Pancreas (tissue), 10 donors: ENCODE results near the gene MAGI1. TPM values are rescaled to one million over a fixed set of nuclear protein-coding genes. Genes with fewer than 3 reads are reported as not detected.

Experiments used
- ATAC-seq, 4 donors: fragments of 200-7000 bp; cut with Tn5 transposase; one replicate each; pipeline versions ENCODE4 v1.8.0 to v1.9.1; 2020; ENCODE audit warnings: mild to moderate bottlenecking in 4 of 4, moderate library complexity in 4 of 4
- DNase-seq, 6 donors: peaks; one replicate each; pipeline ENCODE4 v3.0.0-alpha.2; 2020
- FAIRE-seq: peaks from 2 replicates; lab custom pipeline; 2012; peaks lifted over from hg19 to GRCh38; lab: Jason Lieb, UNC
- H3K27ac ChIP-seq, 4 donors: fragments of 200-600 bp; sonication (generic); 1 replicate in 3 of 4; 2 replicates in 1 of 4; pipeline versions ENCODE4 v1.5.0 to v1.8.0; 2020
- H3K27me3 ChIP-seq, 4 donors: fragments of 200-600 bp; one replicate each; pipeline ENCODE4 v1.8.0; 2021
- H3K36me3 ChIP-seq, 3 donors: fragments of 200-600 bp; sonication (generic) in 1 of 3; one replicate each; pipeline versions ENCODE4 v1.5.0 to v1.8.0; 2020 to 2021
- H3K4me1 ChIP-seq, 3 donors: fragments of 200-600 bp; one replicate each; pipeline ENCODE4 v1.8.0; 2021
- H3K4me3 ChIP-seq, 4 donors: fragments of 200-600 bp; sonication (generic) in 2 of 4; one replicate each; pipeline versions ENCODE4 v1.5.0 to v1.8.0; 2020 to 2021
- H3K9me3 ChIP-seq, 4 donors: fragments of 200-600 bp; one replicate each; pipeline ENCODE4 v1.8.0; 2021
- CTCF ChIP-seq, 4 donors: fragments of 200-600 bp; sonication (generic) in 3 of 4; IDR thresholded peaks; one replicate each; pipeline versions ENCODE4 v1.5.0 to v1.8.0; 2021; ENCODE audit warnings: antibody characterized with exemption in 4 of 4
- WGBS, 2 donors: extraction: QIAGEN DNeasy Blood & Tissue Kit; methylation state at CpG; one replicate each; pipeline ENCODE4 v1.1.7; 2013; 5-methylcytosine and 5-hydroxymethylcytosine counted together
- intact Hi-C, 3 donors: fragments of 100-400 bp; cut with DNase I; formaldehyde crosslinking; loops; one replicate each; pipeline versions ENCODE4 v1.11.1 to v1.14.2; 2022
- polyA plus RNA-seq, 2 donors: library from polyadenylated mRNA; stranded (reverse); fragments of 200-250 nt; gene quantifications; one replicate each; pipeline ENCODE4 v1.2.3, GENCODE V29; 2013
- total RNA-seq, 6 donors: library from RNA; stranded (reverse); fragmentation: NEBNext Ultra II Directional in 4 of 6; extraction: Animal tissue kit (Norgen Biotek cat#: 25700) in 4 of 6; gene quantifications; one replicate each; pipeline versions ENCODE4 v1.2.1 to v1.2.4, GENCODE V29; 2021 to 2023
- donor health status: healthy with polysubstance abuse.
- donor health status: DM: no; HTN: no; CAD: no; lungs with moderate emphysema.
- donor health status: DM: no; HTN: no; CAD: no.
- donor health status: control.
- donor health status: control.
- donor health status: Bipolar disorder and iron deficiency.
- donor health status: DM: yes; HTN: yes; CAD: no.
- donor health status: DM: no; HTN: no; CAD: no.
- donor health status: DM: no; HTN: no; CAD: no.
- donor health status: DM: yes; HTN: yes; CAD: no.

MAGI1 gene
- total and polyA plus RNA-seq, 8 donors: 19.7 to 45.1 (median 28.0) TPM

GRCh38 chr3:65313666-65314065 lies 725.1 kb downstream of the MAGI1 start:
- Histone ChIP-seq H3K4me3 (no peak overlapping the region), H3K27me3 (no peaks in the 10 kb centered on the region), H3K9me3 (no peaks in the 10 kb centered on the region), H3K36me3 (no peaks in the 10 kb centered on the region), H3K27ac (no peak overlapping the region), H3K4me1 (no peaks in the 10 kb centered on the region)
- TF ChIP-seq CTCF (IDR thresholded peaks at IDR 0.05): no peak
- intact Hi-C loops: no loop called here
- 82 to 93% methylated on average over 2 of the region's 2 CpGs for WGBS, 2 donors
- FAIRE-seq (no peak), DNase-seq (no peak), ATAC-seq (no peak)

GRCh38 chr3:65305836-65306235 lies 732.9 kb downstream of the MAGI1 start:
- 85 to 89% methylated on average over 4 of the region's 4 CpGs for WGBS, 2 donors
- H3K9me3 ChIP-seq: no peaks in the 10 kb centered on the region
- DNase-seq (no peak), ATAC-seq (no peak), FAIRE-seq (no peak)
- H3K4me3 ChIP-seq: no peak overlapping the region
- no peaks in the 10 kb centered on the region for H3K36me3 ChIP-seq
- TF ChIP-seq CTCF (IDR thresholded peaks at IDR 0.05): no peak
- H3K27ac ChIP-seq: no peak overlapping the region
- intact Hi-C loops: no loop called here
- H3K4me1 ChIP-seq: no peaks in the 10 kb centered on the region
- H3K27me3 ChIP-seq: no peaks in the 10 kb centered on the region

Other genes starting within 250 kb of the MAGI1 start
- gene SLC25A26, start 182.1 kb upstream of the MAGI1 start, total RNA-seq: 10 to 100 TPM in 2 of 6 donors, 1 to 10 TPM in 4; 9.3 to 13.6 (median 9.9) TPM
- gene SLC25A26, start 182.1 kb upstream of the MAGI1 start, polyA plus RNA-seq: 10 to 100 TPM in 1 of 2 donors, 1 to 10 TPM in 1; 5.1 to 13.0 TPM